ENCODE results near the gene CSRNP3. TPM values are rescaled to one million over a fixed set of nuclear protein-coding genes. Genes with fewer than 3 reads are reported as not detected.
A peak's percentile ranks its signal among the peaks of the same experiment; 100 is the strongest.

The CSRNP3 gene
- total and polyA plus RNA-seq, 9 donors: 5.9 to 15.6 (median 12.4) TPM

DNA sequence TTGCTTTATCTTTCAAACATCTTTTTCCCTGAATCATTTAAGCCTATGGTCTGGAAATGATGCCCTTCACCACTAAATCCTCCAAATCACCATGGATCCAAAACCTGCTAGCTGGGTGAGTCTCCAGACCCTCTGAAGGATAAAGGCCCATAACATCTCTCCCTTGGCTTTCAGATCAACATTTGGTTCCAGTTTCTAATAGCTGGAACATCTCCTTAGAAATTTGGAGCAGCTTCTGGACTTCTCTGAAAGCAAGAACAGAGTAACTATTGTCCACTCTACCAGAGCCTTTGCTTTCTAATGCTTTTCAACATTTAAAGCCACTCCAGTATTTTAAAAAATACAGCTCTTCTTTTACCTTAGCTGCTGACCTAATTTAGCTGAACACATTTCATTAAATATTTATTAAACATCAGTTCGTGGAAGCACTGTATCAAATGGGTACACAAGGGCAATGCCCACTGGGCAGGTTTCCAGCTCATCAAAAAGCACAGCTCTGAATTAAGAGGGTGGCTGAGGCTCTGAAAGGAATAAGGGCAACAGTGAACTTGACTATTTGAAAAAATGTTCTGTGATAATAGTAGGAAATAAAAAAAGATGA lies 249.2 kb downstream of the CSRNP3 start:
- no peaks in the 10 kb centered on the region for H3K27me3 ChIP-seq (ENCODE audit: control insufficient read depth, insufficient read depth, low read length)
- WGBS (ENCODE audit: insufficient coverage): 67% methylated on average over 1 of the region's 1 CpG
- H3K9me3 ChIP-seq (replicated peaks; ENCODE audit: control insufficient read depth, low read depth, low read length): no peaks in the 10 kb centered on the region
- H3K27ac ChIP-seq (ENCODE audit: low read length): no peak overlapping the region
- H3K4me3 ChIP-seq (ENCODE audit: low read length): no peak overlapping the region
- H3K36me3 ChIP-seq (ENCODE audit: control insufficient read depth, insufficient read depth, low read length): no peaks in the 10 kb centered on the region
- peak; percentile 25 for DNase-seq
- no peaks in the 10 kb centered on the region for H3K4me1 ChIP-seq (ENCODE audit: control insufficient read depth, insufficient read depth, low read length)

DNA sequence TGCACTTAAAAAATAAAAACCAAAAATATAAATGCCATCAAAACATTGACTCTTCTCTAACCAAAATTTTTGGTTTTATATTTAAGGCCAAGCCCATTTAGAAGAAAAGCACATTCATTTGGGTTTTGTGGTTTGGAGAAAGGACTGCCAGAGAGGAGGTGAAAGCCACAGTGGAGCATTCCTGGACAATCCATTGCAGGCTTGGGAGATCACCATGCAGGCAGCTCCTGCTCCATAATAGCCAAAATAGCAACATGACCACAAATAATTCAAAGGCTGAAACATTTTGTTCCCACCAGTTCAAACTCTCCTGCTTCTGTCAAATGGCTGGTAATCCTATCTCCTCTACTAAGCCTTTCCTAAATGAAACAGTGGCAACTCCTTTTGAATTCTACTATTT lies 251.0 kb downstream of the CSRNP3 start:
- no peak for DNase-seq
- no peaks in the 10 kb centered on the region for H3K4me1 ChIP-seq (ENCODE audit: control insufficient read depth, insufficient read depth, low read length)
- H3K4me3 ChIP-seq (ENCODE audit: low read length): no peak overlapping the region

DNA sequence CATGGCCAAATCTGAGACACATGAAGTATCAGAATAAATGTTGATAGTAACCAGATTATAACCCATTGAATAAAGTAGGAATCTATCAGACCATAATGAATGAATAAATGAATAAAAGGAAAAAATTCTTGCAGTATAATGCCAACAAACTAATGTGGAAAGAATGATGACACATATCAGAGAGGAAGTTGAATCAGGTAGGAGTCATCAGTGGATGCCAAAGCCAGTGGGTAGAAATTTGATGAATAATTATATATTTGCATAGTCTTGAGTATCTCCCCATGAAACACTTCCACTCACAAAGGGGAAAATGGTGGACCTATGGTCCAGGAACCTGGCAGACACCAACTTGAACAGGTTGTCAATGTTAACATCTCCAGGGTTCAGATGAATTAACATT lies 255.9 kb downstream of the CSRNP3 start:
- H3K36me3 ChIP-seq (ENCODE audit: control insufficient read depth, insufficient read depth, low read length): no peaks in the 10 kb centered on the region
- no peaks in the 10 kb centered on the region for H3K9me3 ChIP-seq (replicated peaks; ENCODE audit: control insufficient read depth, low read depth, low read length)
- H3K4me3 ChIP-seq (ENCODE audit: low read length): no peak overlapping the region
- H3K27me3 ChIP-seq (ENCODE audit: control insufficient read depth, insufficient read depth, low read length): no peaks in the 10 kb centered on the region
- H3K4me1 ChIP-seq (ENCODE audit: control insufficient read depth, insufficient read depth, low read length): no peaks in the 10 kb centered on the region
- no peak for DNase-seq
- H3K27ac ChIP-seq (ENCODE audit: low read length): no peak overlapping the region

More for the DNA sequence above, 251.0 kb downstream of the CSRNP3 start:
- no peaks in the 10 kb centered on the region for H3K27me3 ChIP-seq (ENCODE audit: control insufficient read depth, insufficient read depth, low read length)
- H3K9me3 ChIP-seq (replicated peaks; ENCODE audit: control insufficient read depth, low read depth, low read length): no peaks in the 10 kb centered on the region
- H3K36me3 ChIP-seq (ENCODE audit: control insufficient read depth, insufficient read depth, low read length): no peaks in the 10 kb centered on the region
- H3K27ac ChIP-seq (ENCODE audit: low read length): no peak overlapping the region

Other genes with a start within 250 kb of the CSRNP3 start
- 0.04 TPM for gene SCN2A, start 230.3 kb upstream of the CSRNP3 start, total RNA-seq
- gene SCN2A, start 230.3 kb upstream of the CSRNP3 start, polyA plus RNA-seq (ENCODE audit: insufficient read depth in 1 of 8, insufficient read length in 8 of 8, low replicate concordance in 1 of 8): under 1 TPM in 7 of 8 donors, not detected in 1; 0.01 to 0.09 (median 0.06) TPM

Data from muscle of leg (tissue), 11 donors.